ENCODE data around the gene SZT2. TPM values are rescaled to one million over a fixed set of nuclear protein-coding genes. Genes with fewer than 3 reads are reported as not detected.

Gene SZT2
- total and polyA plus RNA-seq, 2 donors (not counting 1 experiment from before 2014, with no cell fraction given) = 7.1 to 26.9 TPM

DNA sequence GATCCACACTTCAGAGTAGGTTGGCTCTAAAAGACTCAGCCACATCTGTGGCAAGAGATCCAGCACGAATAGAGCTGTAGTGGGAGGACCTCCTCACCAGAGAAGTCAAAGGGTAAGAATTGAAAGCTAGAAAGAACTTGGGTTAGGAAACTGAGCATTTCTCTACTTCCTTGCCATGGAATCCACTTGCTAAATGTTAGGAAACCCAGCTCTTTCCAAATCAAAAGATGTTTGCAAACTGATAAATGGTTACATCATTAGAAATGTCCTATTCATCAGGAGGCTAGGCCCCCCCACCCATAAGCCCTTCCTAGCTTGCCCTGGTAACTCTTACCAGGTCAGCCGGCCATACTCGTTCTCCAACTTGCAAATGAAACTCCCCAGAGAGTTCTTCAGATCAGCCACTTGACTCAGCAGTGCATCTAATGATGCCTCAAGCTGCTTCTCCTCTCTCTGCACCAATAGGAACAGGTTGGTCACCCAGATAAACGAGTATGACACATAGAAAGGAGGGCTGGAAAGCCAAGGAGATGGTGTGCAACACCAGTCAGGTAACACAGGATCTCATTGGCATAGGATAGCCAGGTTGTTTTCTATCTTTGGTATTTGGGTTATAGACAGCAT is 1.6 kb upstream of the SZT2 start:
- peaks cover 45% of the 10 kb centered on the region for H3K79me2 ChIP-seq (ENCODE audit: control insufficient read depth, insufficient read depth, low read length)
- H3K36me3 ChIP-seq (ENCODE audit: control insufficient read depth, insufficient read depth, low read length) = peaks cover 16% of the 10 kb centered on the region
- TF ChIP-seq EZH2 (IDR thresholded peaks at IDR 0.05; ENCODE audit: low read length, missing control alignments) = no peak
- TF ChIP-seq, protein P1, sequence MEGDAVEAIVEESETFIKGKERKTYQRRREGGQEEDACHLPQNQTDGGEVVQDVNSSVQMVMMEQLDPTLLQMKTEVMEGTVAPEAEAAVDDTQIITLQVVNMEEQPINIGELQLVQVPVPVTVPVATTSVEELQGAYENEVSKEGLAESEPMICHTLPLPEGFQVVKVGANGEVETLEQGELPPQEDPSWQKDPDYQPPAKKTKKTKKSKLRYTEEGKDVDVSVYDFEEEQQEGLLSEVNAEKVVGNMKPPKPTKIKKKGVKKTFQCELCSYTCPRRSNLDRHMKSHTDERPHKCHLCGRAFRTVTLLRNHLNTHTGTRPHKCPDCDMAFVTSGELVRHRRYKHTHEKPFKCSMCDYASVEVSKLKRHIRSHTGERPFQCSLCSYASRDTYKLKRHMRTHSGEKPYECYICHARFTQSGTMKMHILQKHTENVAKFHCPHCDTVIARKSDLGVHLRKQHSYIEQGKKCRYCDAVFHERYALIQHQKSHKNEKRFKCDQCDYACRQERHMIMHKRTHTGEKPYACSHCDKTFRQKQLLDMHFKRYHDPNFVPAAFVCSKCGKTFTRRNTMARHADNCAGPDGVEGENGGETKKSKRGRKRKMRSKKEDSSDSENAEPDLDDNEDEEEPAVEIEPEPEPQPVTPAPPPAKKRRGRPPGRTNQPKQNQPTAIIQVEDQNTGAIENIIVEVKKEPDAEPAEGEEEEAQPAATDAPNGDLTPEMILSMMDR (conservative IDR thresholded peaks at IDR 0.05 in 1 of 2, IDR thresholded peaks at IDR 0.05 in 1 of 2; ENCODE audit: low read depth in 1 of 2, low read length in 2 of 2) = no peak
- no peaks in the 10 kb centered on the region for H3K27me3 ChIP-seq (ENCODE audit: control insufficient read depth, insufficient read depth, low read length)
- H3K4me2 ChIP-seq (ENCODE audit: extremely low read depth, insufficient read depth, low read length) = peak overlapping the region; percentile 93
- H3K9ac ChIP-seq (ENCODE audit: insufficient read depth, low read length) = no peak overlapping the region
- H3K4me3 ChIP-seq (replicated peaks in 1 of 4; ENCODE audit: control extremely low read depth in 1 of 4, insufficient read depth in 1 of 4, low read depth in 3 of 4, low read length in 4 of 4) = peak overlapping the region; percentile 56 to 96 (median 84)
- peaks cover 6% of the 10 kb centered on the region for H3K4me1 ChIP-seq (ENCODE audit: control insufficient read depth, extremely low read depth, insufficient read depth, low read length)
- no peak overlapping the region for H2AFZ ChIP-seq (ENCODE audit: low read length)
- no peaks in the 10 kb centered on the region for H3K9me3 ChIP-seq (ENCODE audit: control insufficient read depth, insufficient read depth, low read depth, low read length)
- no peaks in the 10 kb centered on the region for H4K20me1 ChIP-seq (ENCODE audit: control insufficient read depth, extremely low read depth, insufficient read depth, low read length)
- DNase-seq (ENCODE audit: low read depth in 2 of 2) = peak in 1 of 2 donors; percentile 27
- H3K27ac ChIP-seq (ENCODE audit: insufficient read depth, low read length) = no peak overlapping the region

DNA sequence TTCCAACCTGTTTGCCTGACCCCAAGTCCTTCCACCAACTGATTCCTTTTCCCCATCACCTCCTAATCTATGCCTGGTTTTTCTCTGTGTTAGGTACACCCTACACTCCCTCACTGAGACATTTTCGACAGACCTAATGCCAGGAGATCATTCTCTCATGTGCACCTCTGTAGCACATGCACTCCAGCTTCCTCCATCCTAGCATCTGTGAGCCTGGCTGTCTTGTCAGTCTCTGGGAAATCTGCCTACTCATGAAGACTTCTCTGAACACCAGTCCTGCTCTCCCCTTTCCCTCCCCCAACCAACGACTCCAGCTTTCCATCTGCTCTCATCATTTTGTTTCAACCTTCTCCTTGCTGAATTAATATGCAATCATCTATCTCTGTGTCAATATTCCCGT is 1.1 kb upstream of the SZT2 start:
- Histone ChIP-seq H3K9ac (ENCODE audit: insufficient read depth, low read length) (no peak overlapping the region), H3K9me3 (ENCODE audit: control insufficient read depth, insufficient read depth, low read depth, low read length) (no peaks in the 10 kb centered on the region), H3K4me3 (replicated peaks in 1 of 4; ENCODE audit: control extremely low read depth in 1 of 4, insufficient read depth in 1 of 4, low read depth in 3 of 4, low read length in 4 of 4) (peak overlapping the region; percentile 56 to 96 (median 84)), H4K20me1 (ENCODE audit: control insufficient read depth, extremely low read depth, insufficient read depth, low read length) (no peaks in the 10 kb centered on the region), H3K27me3 (ENCODE audit: control insufficient read depth, insufficient read depth, low read length) (no peaks in the 10 kb centered on the region), H3K4me1 (ENCODE audit: control insufficient read depth, extremely low read depth, insufficient read depth, low read length) (peaks cover 6% of the 10 kb centered on the region), H3K36me3 (ENCODE audit: control insufficient read depth, insufficient read depth, low read length) (peaks cover 12% of the 10 kb centered on the region), H2AFZ (ENCODE audit: low read length) (no peak overlapping the region), H3K79me2 (ENCODE audit: control insufficient read depth, insufficient read depth, low read length) (peaks cover 45% of the 10 kb centered on the region), H3K27ac (ENCODE audit: insufficient read depth, low read length) (peak overlapping the region; percentile 85), H3K4me2 (ENCODE audit: extremely low read depth, insufficient read depth, low read length) (peak overlapping the region; percentile 93)
- no peak for DNase-seq (ENCODE audit: low read depth in 2 of 2)
- TF ChIP-seq EZH2 (IDR thresholded peaks at IDR 0.05; ENCODE audit: low read length, missing control alignments) = no peak
- TF ChIP-seq, protein P1 (conservative IDR thresholded peaks at IDR 0.05 in 1 of 2, IDR thresholded peaks at IDR 0.05 in 1 of 2; ENCODE audit: low read depth in 1 of 2, low read length in 2 of 2) = no peak

DNA sequence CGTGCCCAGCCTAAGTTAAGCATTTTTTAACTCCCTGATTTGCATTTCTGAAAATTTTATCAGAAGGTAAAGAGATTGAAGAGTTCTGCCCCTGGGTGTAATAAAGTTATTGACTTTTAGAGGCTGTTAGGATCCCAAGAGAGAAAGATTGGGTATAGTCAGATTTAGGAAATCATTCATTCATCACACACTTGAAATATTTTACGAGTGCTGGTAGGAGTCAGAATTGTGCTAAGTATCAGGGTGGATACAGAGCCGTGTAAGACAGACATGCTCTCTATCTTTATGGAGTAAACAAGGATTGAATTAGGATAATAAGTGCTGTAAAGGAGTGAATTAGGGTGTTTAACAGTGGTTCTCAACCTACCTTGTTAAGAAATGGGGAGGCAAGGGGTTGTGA is 3.0 kb downstream of the SZT2 start:
- Histone ChIP-seq H2AFZ (ENCODE audit: low read length) (no peak overlapping the region), H4K20me1 (ENCODE audit: control insufficient read depth, extremely low read depth, insufficient read depth, low read length) (no peaks in the 10 kb centered on the region), H3K4me2 (ENCODE audit: extremely low read depth, insufficient read depth, low read length) (no peak overlapping the region), H3K27ac (ENCODE audit: insufficient read depth, low read length) (no peak overlapping the region), H3K27me3 (ENCODE audit: control insufficient read depth, insufficient read depth, low read length) (no peaks in the 10 kb centered on the region), H3K79me2 (ENCODE audit: control insufficient read depth, insufficient read depth, low read length) (peaks cover 36% of the 10 kb centered on the region), H3K4me1 (ENCODE audit: control insufficient read depth, extremely low read depth, insufficient read depth, low read length) (peaks cover 5% of the 10 kb centered on the region), H3K9ac (ENCODE audit: insufficient read depth, low read length) (no peak overlapping the region), H3K36me3 (ENCODE audit: control insufficient read depth, insufficient read depth, low read length) (no peaks in the 10 kb centered on the region), H3K9me3 (ENCODE audit: control insufficient read depth, insufficient read depth, low read depth, low read length) (no peaks in the 10 kb centered on the region), H3K4me3 (replicated peaks in 1 of 4; ENCODE audit: control extremely low read depth in 1 of 4, insufficient read depth in 1 of 4, low read depth in 3 of 4, low read length in 4 of 4) (no peak overlapping the region)
- TF ChIP-seq, protein P1 (conservative IDR thresholded peaks at IDR 0.05 in 1 of 2, IDR thresholded peaks at IDR 0.05 in 1 of 2; ENCODE audit: low read depth in 1 of 2, low read length in 2 of 2) = no peak
- TF ChIP-seq EZH2 (IDR thresholded peaks at IDR 0.05; ENCODE audit: low read length, missing control alignments) = no peak
- no peak for DNase-seq (ENCODE audit: low read depth in 2 of 2)
